ENCODE measurements around the gene HAT1. TPM values are rescaled to one million over a fixed set of nuclear protein-coding genes. Genes with fewer than 3 reads are reported as not detected.
"Not testable (repeated sequence)": the region's sequence is repeated elsewhere in the genome, so short reads cannot be mapped to it uniquely, and the experiment has no call there.

HAT1 gene
- total and polyA plus RNA-seq, 4 donors = 11.8 to 45.1 (median 16.3) TPM

DNA sequence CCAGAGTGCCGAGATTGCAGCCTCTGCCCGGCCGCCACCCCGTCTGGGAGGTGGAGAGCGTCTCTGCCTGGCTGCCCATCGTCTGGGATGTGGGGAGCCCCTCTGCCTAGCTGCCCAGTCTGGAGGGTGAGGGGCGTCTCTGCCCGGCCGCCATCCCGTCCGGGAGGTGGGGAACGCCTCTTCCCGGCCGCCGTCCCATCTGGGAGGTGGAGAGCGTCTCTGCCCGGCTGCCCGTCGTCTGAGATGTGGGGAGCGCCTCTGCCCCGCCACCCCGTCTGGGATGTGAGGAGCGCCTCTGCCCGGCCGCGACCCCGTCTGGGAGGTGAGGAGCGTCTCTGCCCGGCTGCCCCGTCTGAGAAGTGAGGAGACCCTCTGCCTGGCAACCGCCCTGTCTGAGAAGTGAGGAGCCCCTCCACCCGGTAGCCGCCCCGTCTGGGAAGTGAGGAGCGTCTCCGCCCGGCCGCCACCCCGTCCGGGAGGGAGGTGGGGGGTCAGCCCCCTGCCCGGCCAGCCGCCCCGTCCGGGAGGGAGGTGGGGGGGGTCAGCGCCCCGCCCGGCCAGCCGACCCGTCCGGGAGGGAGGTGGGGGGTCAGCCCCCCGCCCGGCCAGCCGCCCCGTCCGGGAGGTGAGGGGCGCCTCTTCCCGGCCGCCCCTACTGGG lies 22.5 kb upstream of the HAT1 start:
- H3K27me3 ChIP-seq (ENCODE audit: control insufficient read depth in 4 of 4, insufficient read depth in 4 of 4, low read length in 3 of 4); H3K36me3 ChIP-seq (ENCODE audit: control insufficient read depth in 4 of 4, insufficient read depth in 3 of 4, low read depth in 1 of 4, low read length in 3 of 4); DNase-seq (ENCODE audit: low spot score); H3K4me1 ChIP-seq (ENCODE audit: control insufficient read depth in 4 of 4, insufficient read depth in 4 of 4, low read length in 3 of 4); H3K9ac ChIP-seq (ENCODE audit: low read depth in 1 of 2, low read length in 2 of 2); H3K27ac ChIP-seq (ENCODE audit: low read depth in 1 of 2, low read length in 2 of 2); H3K9me3 ChIP-seq (ENCODE audit: control insufficient read depth in 4 of 4, low read length in 3 of 4); H3K4me3 ChIP-seq (ENCODE audit: low read depth in 1 of 3, low read length in 3 of 3): not testable (repeated sequence)
- 95% methylated on average over 53 of the region's 58 CpGs for WGBS

DNA sequence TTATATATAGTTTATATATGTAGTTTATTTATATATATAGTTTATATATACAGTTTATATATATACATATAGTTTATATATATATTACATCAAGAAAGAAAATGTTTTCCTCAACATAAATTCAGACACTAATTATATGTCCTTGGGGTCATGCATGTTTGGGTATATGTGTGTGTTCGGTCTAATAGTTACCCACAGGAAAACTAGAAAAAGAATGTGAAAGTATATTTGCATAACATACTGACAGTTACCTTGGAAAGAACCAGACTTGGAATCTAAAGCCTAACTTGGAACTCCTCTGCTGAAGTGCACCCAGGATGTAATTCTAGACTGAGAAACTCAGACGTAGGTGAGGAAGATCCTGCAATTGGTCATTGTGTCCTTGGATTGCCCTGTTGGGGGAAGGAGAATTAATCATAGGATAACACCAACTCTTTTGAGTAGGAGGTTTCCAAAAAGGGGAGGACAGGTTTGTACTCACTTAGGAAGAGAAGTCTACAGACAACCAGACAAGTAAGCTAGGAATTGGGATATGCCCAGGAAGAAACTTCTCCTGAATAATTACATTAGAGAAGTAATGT lies 19.3 kb upstream of the HAT1 start:
- 62% methylated on average over 2 of the region's 2 CpGs for WGBS
- no peak overlapping the region for H3K27ac ChIP-seq (ENCODE audit: low read depth in 1 of 2, low read length in 2 of 2)
- no peak overlapping the region for H3K9ac ChIP-seq (ENCODE audit: low read depth in 1 of 2, low read length in 2 of 2)

More for the DNA sequence above, 19.3 kb upstream of the HAT1 start:
- peaks cover 0 to 7% (median 0%) of the 10 kb centered on the region in 4 donors for H3K9me3 ChIP-seq (ENCODE audit: control insufficient read depth in 4 of 4, low read length in 3 of 4)
- no peak for DNase-seq (ENCODE audit: low spot score)
- TF ChIP-seq, protein P1, sequence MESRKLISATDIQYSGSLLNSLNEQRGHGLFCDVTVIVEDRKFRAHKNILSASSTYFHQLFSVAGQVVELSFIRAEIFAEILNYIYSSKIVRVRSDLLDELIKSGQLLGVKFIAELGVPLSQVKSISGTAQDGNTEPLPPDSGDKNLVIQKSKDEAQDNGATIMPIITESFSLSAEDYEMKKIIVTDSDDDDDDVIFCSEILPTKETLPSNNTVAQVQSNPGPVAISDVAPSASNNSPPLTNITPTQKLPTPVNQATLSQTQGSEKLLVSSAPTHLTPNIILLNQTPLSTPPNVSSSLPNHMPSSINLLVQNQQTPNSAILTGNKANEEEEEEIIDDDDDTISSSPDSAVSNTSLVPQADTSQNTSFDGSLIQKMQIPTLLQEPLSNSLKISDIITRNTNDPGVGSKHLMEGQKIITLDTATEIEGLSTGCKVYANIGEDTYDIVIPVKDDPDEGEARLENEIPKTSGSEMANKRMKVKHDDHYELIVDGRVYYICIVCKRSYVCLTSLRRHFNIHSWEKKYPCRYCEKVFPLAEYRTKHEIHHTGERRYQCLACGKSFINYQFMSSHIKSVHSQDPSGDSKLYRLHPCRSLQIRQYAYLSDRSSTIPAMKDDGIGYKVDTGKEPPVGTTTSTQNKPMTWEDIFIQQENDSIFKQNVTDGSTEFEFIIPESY (IDR thresholded peaks at IDR 0.05) = no peak
- no peak for TF ChIP-seq FOXA2 (IDR thresholded peaks at IDR 0.05)
- no peak for TF ChIP-seq NR2F2 (IDR thresholded peaks at IDR 0.05)
- TF ChIP-seq RXRA (IDR thresholded peaks at IDR 0.05) = no peak
- TF ChIP-seq, protein P2, sequence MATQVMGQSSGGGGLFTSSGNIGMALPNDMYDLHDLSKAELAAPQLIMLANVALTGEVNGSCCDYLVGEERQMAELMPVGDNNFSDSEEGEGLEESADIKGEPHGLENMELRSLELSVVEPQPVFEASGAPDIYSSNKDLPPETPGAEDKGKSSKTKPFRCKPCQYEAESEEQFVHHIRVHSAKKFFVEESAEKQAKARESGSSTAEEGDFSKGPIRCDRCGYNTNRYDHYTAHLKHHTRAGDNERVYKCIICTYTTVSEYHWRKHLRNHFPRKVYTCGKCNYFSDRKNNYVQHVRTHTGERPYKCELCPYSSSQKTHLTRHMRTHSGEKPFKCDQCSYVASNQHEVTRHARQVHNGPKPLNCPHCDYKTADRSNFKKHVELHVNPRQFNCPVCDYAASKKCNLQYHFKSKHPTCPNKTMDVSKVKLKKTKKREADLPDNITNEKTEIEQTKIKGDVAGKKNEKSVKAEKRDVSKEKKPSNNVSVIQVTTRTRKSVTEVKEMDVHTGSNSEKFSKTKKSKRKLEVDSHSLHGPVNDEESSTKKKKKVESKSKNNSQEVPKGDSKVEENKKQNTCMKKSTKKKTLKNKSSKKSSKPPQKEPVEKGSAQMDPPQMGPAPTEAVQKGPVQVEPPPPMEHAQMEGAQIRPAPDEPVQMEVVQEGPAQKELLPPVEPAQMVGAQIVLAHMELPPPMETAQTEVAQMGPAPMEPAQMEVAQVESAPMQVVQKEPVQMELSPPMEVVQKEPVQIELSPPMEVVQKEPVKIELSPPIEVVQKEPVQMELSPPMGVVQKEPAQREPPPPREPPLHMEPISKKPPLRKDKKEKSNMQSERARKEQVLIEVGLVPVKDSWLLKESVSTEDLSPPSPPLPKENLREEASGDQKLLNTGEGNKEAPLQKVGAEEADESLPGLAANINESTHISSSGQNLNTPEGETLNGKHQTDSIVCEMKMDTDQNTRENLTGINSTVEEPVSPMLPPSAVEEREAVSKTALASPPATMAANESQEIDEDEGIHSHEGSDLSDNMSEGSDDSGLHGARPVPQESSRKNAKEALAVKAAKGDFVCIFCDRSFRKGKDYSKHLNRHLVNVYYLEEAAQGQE (IDR thresholded peaks at IDR 0.05) = no peak
- TF ChIP-seq HNF4A (conservative IDR thresholded peaks at IDR 0.05) = no peak
- TF ChIP-seq, protein P3, sequence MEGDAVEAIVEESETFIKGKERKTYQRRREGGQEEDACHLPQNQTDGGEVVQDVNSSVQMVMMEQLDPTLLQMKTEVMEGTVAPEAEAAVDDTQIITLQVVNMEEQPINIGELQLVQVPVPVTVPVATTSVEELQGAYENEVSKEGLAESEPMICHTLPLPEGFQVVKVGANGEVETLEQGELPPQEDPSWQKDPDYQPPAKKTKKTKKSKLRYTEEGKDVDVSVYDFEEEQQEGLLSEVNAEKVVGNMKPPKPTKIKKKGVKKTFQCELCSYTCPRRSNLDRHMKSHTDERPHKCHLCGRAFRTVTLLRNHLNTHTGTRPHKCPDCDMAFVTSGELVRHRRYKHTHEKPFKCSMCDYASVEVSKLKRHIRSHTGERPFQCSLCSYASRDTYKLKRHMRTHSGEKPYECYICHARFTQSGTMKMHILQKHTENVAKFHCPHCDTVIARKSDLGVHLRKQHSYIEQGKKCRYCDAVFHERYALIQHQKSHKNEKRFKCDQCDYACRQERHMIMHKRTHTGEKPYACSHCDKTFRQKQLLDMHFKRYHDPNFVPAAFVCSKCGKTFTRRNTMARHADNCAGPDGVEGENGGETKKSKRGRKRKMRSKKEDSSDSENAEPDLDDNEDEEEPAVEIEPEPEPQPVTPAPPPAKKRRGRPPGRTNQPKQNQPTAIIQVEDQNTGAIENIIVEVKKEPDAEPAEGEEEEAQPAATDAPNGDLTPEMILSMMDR (IDR thresholded peaks at IDR 0.05; ENCODE audit: low read depth, low read length, missing input control) = no peak
- no peak for TF ChIP-seq HNF4G (IDR thresholded peaks at IDR 0.05)
- no peak for TF ChIP-seq GABPA (IDR thresholded peaks at IDR 0.05 in 1 of 2, conservative IDR thresholded peaks at IDR 0.05 in 1 of 2)
- no peak for TF ChIP-seq RAD21 (IDR thresholded peaks at IDR 0.05)
- TF ChIP-seq, protein P4, sequence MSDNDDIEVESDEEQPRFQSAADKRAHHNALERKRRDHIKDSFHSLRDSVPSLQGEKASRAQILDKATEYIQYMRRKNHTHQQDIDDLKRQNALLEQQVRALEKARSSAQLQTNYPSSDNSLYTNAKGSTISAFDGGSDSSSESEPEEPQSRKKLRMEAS (IDR thresholded peaks at IDR 0.05) = no peak
- no peak overlapping the region for H3K4me3 ChIP-seq (ENCODE audit: low read depth in 1 of 3, low read length in 3 of 3)
- no peaks in the 10 kb centered on the region for H3K36me3 ChIP-seq (ENCODE audit: control insufficient read depth in 4 of 4, insufficient read depth in 3 of 4, low read depth in 1 of 4, low read length in 3 of 4)
- no peaks in the 10 kb centered on the region for H3K4me1 ChIP-seq (ENCODE audit: control insufficient read depth in 4 of 4, insufficient read depth in 4 of 4, low read length in 3 of 4)
- H3K27me3 ChIP-seq (ENCODE audit: control insufficient read depth in 4 of 4, insufficient read depth in 4 of 4, low read length in 3 of 4) = peaks cover 0 to 8% (median 2%) of the 10 kb centered on the region in 4 donors

Data from liver (tissue), 9 donors.